ENCODE data around the gene RPS6KA6.

- TF ChIP-seq CTCF (IDR thresholded peaks at IDR 0.05): no peak
- no peak for TF ChIP-seq POLR2A (IDR thresholded peaks at IDR 0.05)
- TF ChIP-seq POLR2AphosphoS5 (IDR thresholded peaks at IDR 0.05): no peak
- TF ChIP-seq EP300 (IDR thresholded peaks at IDR 0.05): no peak
Measured at GRCh38 chrX:84175274-84175673, 12.7 kb downstream of the RPS6KA6 start.

Data from stomach (tissue), 4 donors.